SK-N-SH (cell line): Measurements from ENCODE around the gene BTBD2. TPM values are rescaled to one million over a fixed set of nuclear protein-coding genes. Genes with fewer than 3 reads are reported as not detected.

Experiments
- CTCF ChIA-PET: fragments of 300-600, 350-600 bp; formaldehyde crosslinking; extraction: SDS; loops from one replicate; lab custom pipeline; 2021; lab: Yijun Ruan, JAX
- POLR2A ChIA-PET: fragments of 350-600 bp; sonication (Branson Sonifier 250); formaldehyde crosslinking; extraction: SDS; loops from one replicate; lab custom pipeline; 2020; ENCODE audit warnings: antibody characterized with exemption, inconsistent platforms; lab: Yijun Ruan, JAX
- DNase-seq: peaks from one replicate; pipeline ENCODE4 v3.0.0; 2012
- H2AFZ ChIP-seq: fragments of 200-600 bp; sonication (generic); 2 replicates; pipeline ENCODE4 v1.8.1; 2016; ENCODE audit warnings: antibody characterized with exemption, mild to moderate bottlenecking, low read depth
- H3F3A ChIP-seq: fragments of 200-600 bp; sonication (generic); replicated peaks from 2 replicates; pipeline ENCODE3; 2016; ENCODE audit warnings: antibody characterized with exemption, mild to moderate bottlenecking; ENCODE audit not compliant: insufficient read depth
- H3K27ac ChIP-seq, 2 experiments: fragments of 200-500 bp in 1 of 2; fragments of 200-600 bp in 1 of 2; sonication (Bioruptor generic) in 1 of 2; sonication (generic), shearing (Covaris generic) in 1 of 2; 2 replicates each; pipeline versions ENCODE4 v1.5.1 to v1.6.1; 2014 to 2016; ENCODE audit warnings: low read depth in 2 of 2, inconsistent platforms in 1 of 2, low read length in 1 of 2, mild to moderate bottlenecking in 1 of 2, mixed read lengths in 1 of 2
- H3K27me3 ChIP-seq: fragments of 200-600 bp; sonication (generic), shearing (Covaris generic); 2 replicates; pipeline ENCODE4 v1.6.1; 2016; ENCODE audit warnings: mixed run types; ENCODE audit not compliant: insufficient read depth
- H3K36me3 ChIP-seq, 2 experiments: fragments of 200-500 bp in 1 of 2; fragments of 200-600 bp in 1 of 2; sonication (Bioruptor generic) in 1 of 2; sonication (generic) in 1 of 2; replicated peaks in 1 of 2; 2 replicates each; pipeline versions ENCODE3 to v1.5.1; 2014 to 2016; ENCODE audit warnings: low read length in 1 of 2, mild to moderate bottlenecking in 1 of 2; ENCODE audit not compliant: insufficient read depth in 2 of 2, control insufficient read depth in 1 of 2
- H3K4me1 ChIP-seq, 2 experiments: fragments of 200-500 bp in 1 of 2; fragments of 200-600 bp in 1 of 2; sonication (Bioruptor generic) in 1 of 2; sonication (generic), shearing (Covaris generic) in 1 of 2; 2 replicates each; pipeline versions ENCODE4 v1.5.1 to v1.6.1; 2014 to 2016; ENCODE audit warnings: low read depth in 1 of 2, low read length in 1 of 2, mixed run types in 1 of 2; ENCODE audit not compliant: insufficient read depth in 2 of 2, control insufficient read depth in 1 of 2
- H3K4me2 ChIP-seq: fragments of 200-600 bp; sonication (generic), shearing (Covaris generic); 2 replicates; pipeline ENCODE4 v1.6.1; 2017; ENCODE audit warnings: mixed run types
- H3K4me3 ChIP-seq, 2 experiments: fragments of 200-500 bp in 1 of 2; fragments of 200-600 bp in 1 of 2; sonication (Bioruptor generic) in 1 of 2; sonication (generic), shearing (Covaris generic) in 1 of 2; 2 replicates each; pipeline versions ENCODE4 v1.5.1 to v1.8.1; 2014 to 2016; ENCODE audit warnings: low read depth in 2 of 2, inconsistent platforms in 1 of 2, low read length in 1 of 2, mild to moderate bottlenecking in 1 of 2, mixed read lengths in 1 of 2, moderate library complexity in 1 of 2
- H3K79me2 ChIP-seq: fragments of 200-600 bp; sonication (generic); 2 replicates; pipeline ENCODE4 v1.8.1; 2017; ENCODE audit warnings: mild to moderate bottlenecking; ENCODE audit not compliant: insufficient read depth
- H3K9ac ChIP-seq: fragments of 200-600 bp; sonication (generic); 2 replicates; pipeline ENCODE4 v1.6.1; 2017; ENCODE audit warnings: mixed run types
- H3K9me2 ChIP-seq: fragments of 200-600 bp; sonication (generic); 2 replicates; pipeline ENCODE4 v1.6.1; 2017; ENCODE audit warnings: mixed run types
- H3K9me3 ChIP-seq: fragments of 200-600 bp; sonication (generic); 2 replicates; pipeline ENCODE4 v1.6.1; 2017; ENCODE audit warnings: mixed run types, mild to moderate bottlenecking, moderate library complexity
- H4K20me1 ChIP-seq: fragments of 200-600 bp; sonication (generic); 2 replicates; pipeline ENCODE4 v1.6.1; 2017; ENCODE audit warnings: mild to moderate bottlenecking, mixed run types; ENCODE audit not compliant: insufficient read depth
- CTCF ChIP-seq: fragments of 200-600 bp; sonication (generic); IDR thresholded peaks from 2 replicates; pipeline ENCODE4 v1.6.1; 2017; ENCODE audit warnings: antibody characterized with exemption, mild to moderate bottlenecking, moderate library complexity
- GABPA ChIP-seq: IDR thresholded peaks from 2 replicates; pipeline ENCODE4 v1.4.0; 2012; ENCODE audit warnings: low read depth, mild to moderate bottlenecking
- NRF1 ChIP-seq: IDR thresholded peaks from 2 replicates; pipeline ENCODE4 v1.6.1; 2012; ENCODE audit warnings: low read depth, mild to moderate bottlenecking, low read length
- POLR2AphosphoS5 ChIP-seq: IDR thresholded peaks from 2 replicates; pipeline ENCODE4 v1.6.1; 2012; ENCODE audit warnings: low read depth, low read length
- RAD21 ChIP-seq: IDR thresholded peaks from 2 replicates; pipeline ENCODE4 v1.6.1; 2012; ENCODE audit warnings: mild to moderate bottlenecking, low read length
- TAF1 ChIP-seq: IDR thresholded peaks from 2 replicates; pipeline ENCODE4 v1.6.1; 2012; ENCODE audit warnings: low read depth, mild to moderate bottlenecking, low read length, moderate library complexity, borderline replicate concordance
- TEAD4 ChIP-seq: IDR thresholded peaks from 2 replicates; pipeline ENCODE4 v1.4.0; 2012; ENCODE audit warnings: mild to moderate bottlenecking, borderline replicate concordance; ENCODE audit not compliant: insufficient read depth
- ZBTB33 ChIP-seq: IDR thresholded peaks from 2 replicates; pipeline ENCODE4 v1.4.0; 2012; ENCODE audit warnings: low read depth, borderline replicate concordance
- WGBS: methylation state at CpG from one replicate; pipeline ENCODE4 v1.1.6; 2017; ENCODE audit warnings: low lambda C conversion rate; 5-methylcytosine and 5-hydroxymethylcytosine counted together
- polyA plus RNA-seq, 3 experiments: library from polyadenylated mRNA; depleted of rRNA; stranded (reverse); fragments of >200 nt; gene quantifications; 2 replicates each; pipeline ENCODE4 v1.2.3, GENCODE V29; 2012
- TF ChIP-seq, protein P1 (sequence below): IDR thresholded peaks from 2 replicates; pipeline ENCODE4 v1.4.0; 2012; ENCODE audit warnings: low read depth

The BTBD2 gene
- polyA plus RNA-seq, 1 of the 3 experiments (the other 2 are of a cell fraction) = 66.8 TPM

GRCh38 chr19:2053601-2054389, 38.3 kb upstream of the BTBD2 start:
- no peaks in the 10 kb centered on the region for H3K9me3 ChIP-seq
- H4K20me1 ChIP-seq = peaks cover 19% of the 10 kb centered on the region
- DNase-seq = no peak
- peaks cover 0 to 4% of the 10 kb centered on the region in 2 experiments for H3K36me3 ChIP-seq
- H3F3A ChIP-seq = peaks cover 17% of the 10 kb centered on the region
- H2AFZ ChIP-seq = no peak overlapping the region
- no peaks in the 10 kb centered on the region for H3K27me3 ChIP-seq
- H3K79me2 ChIP-seq = peaks cover 20% of the 10 kb centered on the region; the same call in 1 of the 2 replicates
- peak overlapping the region in 1 of 2 experiments; percentile 45; a peak in 1 of 4 replicates for H3K27ac ChIP-seq
- H3K4me1 ChIP-seq = peaks cover 21 to 45% of the 10 kb centered on the region in 2 experiments; a peak in 3 of 4 replicates
- 90% methylated on average over 21 of the region's 24 CpGs for WGBS
- POLR2A ChIA-PET = interaction anchor here (0.8 kb wide), 1 partner anchor 21 kb away, joined by 3 read pairs; no protein-coding TSS in a partner anchor
- CTCF ChIA-PET = interaction anchor here (1.3 to 2.7 kb wide), 2 partner anchors 11 to 34 kb away, joined by 5 to 16 read pairs; no protein-coding TSS in a partner anchor
- no peak overlapping the region for H3K9ac ChIP-seq
- no peak overlapping the region for H3K4me3 ChIP-seq
- no peak overlapping the region for H3K4me2 ChIP-seq
- H3K9me2 ChIP-seq = no peaks in the 10 kb centered on the region
- TF ChIP-seq, protein P1, sequence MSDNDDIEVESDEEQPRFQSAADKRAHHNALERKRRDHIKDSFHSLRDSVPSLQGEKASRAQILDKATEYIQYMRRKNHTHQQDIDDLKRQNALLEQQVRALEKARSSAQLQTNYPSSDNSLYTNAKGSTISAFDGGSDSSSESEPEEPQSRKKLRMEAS = no peak
- TF ChIP-seq POLR2AphosphoS5 = no peak
- TF ChIP-seq CTCF = no peak
- no peak for TF ChIP-seq GABPA
- TF ChIP-seq TAF1 = no peak
- no peak for TF ChIP-seq TEAD4
- TF ChIP-seq NRF1 = no peak
- no peak for TF ChIP-seq RAD21
- TF ChIP-seq ZBTB33 = no peak
